B cell (primary cell): Measurements from ENCODE around the gene SNTB2. TPM values are rescaled to one million over a fixed set of nuclear protein-coding genes. Genes with fewer than 3 reads are reported as not detected.

Source experiments
- ATAC-seq: fragments of 200-7000 bp; cut with Tn5 transposase; one replicate; pipeline ENCODE4 v1.10.0; 2021; ENCODE audit warnings: low read depth, mild to moderate bottlenecking, moderate number of reproducible peaks, moderate library complexity
- CTCF ChIA-PET: fragments of 350-600 bp; sonication (Branson Sonifier 250); formaldehyde crosslinking; loops from one replicate; lab custom pipeline; 2021; ENCODE audit warnings: antibody characterized with exemption, inconsistent platforms; lab: Charles Lee
- POLR2A ChIA-PET: fragments of 350-600 bp; sonication (Branson Sonifier 250); formaldehyde crosslinking; loops from one replicate; lab custom pipeline; 2021; ENCODE audit warnings: antibody characterized with exemption; lab: Charles Lee
- DNase-seq: peaks from one replicate; pipeline ENCODE4 v3.0.0; 2013
- H2AFZ ChIP-seq: 2 replicates; pipeline ENCODE4 v1.6.1; 2012; ENCODE audit warnings: mild to moderate bottlenecking, low read depth, low read length; ENCODE audit not compliant: insufficient read depth, poor library complexity, severe bottlenecking
- H3K27ac ChIP-seq, 2 donors: 1 replicate in 1 of 2; 2 replicates in 1 of 2; pipeline ENCODE4 v1.5.1; 2012 to 2013; ENCODE audit warnings: low read length in 2 of 2, mild to moderate bottlenecking in 2 of 2, moderate library complexity in 1 of 2
- H3K27me3 ChIP-seq, 4 experiments: fragments of 200-600 bp in 1 of 4; sonication (generic) in 1 of 4; replicated peaks in 1 of 4; 1 replicate in 2 of 4; 2 replicates in 2 of 4; pipeline versions ENCODE4 v1.6.1 to v1.7.0; 2013 to 2016; ENCODE audit warnings: low read length in 3 of 4, mild to moderate bottlenecking in 2 of 4, mixed read lengths in 1 of 4, moderate library complexity in 1 of 4; ENCODE audit not compliant: insufficient read depth in 4 of 4, control insufficient read depth in 3 of 4; ENCODE audit errors: control extremely low read depth in 1 of 4
- H3K36me3 ChIP-seq, 2 experiments: replicated peaks in 1 of 2; 1 replicate in 1 of 2; 2 replicates in 1 of 2; pipeline versions ENCODE4 v1.6.1 to v1.7.1; 2013; ENCODE audit warnings: low read length in 1 of 2; ENCODE audit not compliant: insufficient read depth in 2 of 2, control insufficient read depth in 1 of 2; ENCODE audit errors: control extremely low read depth in 1 of 2, extremely low read depth in 1 of 2
- H3K4me1 ChIP-seq, 2 donors: fragments of 200-600 bp in 1 of 2; sonication (generic) in 1 of 2; 1 replicate in 1 of 2; 2 replicates in 1 of 2; pipeline versions ENCODE4 v1.5.1 to v1.6.1; 2013 to 2017; ENCODE audit warnings: low read length in 2 of 2; ENCODE audit not compliant: control insufficient read depth in 2 of 2, insufficient read depth in 2 of 2
- H3K4me2 ChIP-seq: replicated peaks from 2 replicates; pipeline ENCODE3; 2012; ENCODE audit warnings: mild to moderate bottlenecking, low read depth, low read length; ENCODE audit not compliant: poor library complexity, severe bottlenecking
- H3K4me3 ChIP-seq, 5 experiments: fragments of 200-600 bp in 1 of 5; sonication (generic) in 1 of 5; 1 replicate in 3 of 5; 2 replicates in 2 of 5; pipeline versions ENCODE4 v1.5.1 to v1.7.0; 2011 to 2016; ENCODE audit warnings: low read length in 4 of 5, mild to moderate bottlenecking in 4 of 5, low read depth in 2 of 5, control low read depth in 1 of 5, moderate library complexity in 1 of 5; ENCODE audit not compliant: insufficient read depth in 1 of 5; ENCODE audit errors: control extremely low read depth in 1 of 5, extremely low read depth in 1 of 5
- H3K79me2 ChIP-seq: fragments of 200-600 bp; sonication (generic); one replicate; pipeline ENCODE4 v1.6.0; 2016; ENCODE audit warnings: low read length; ENCODE audit not compliant: control insufficient read depth, insufficient read depth
- H3K9ac ChIP-seq: fragments of 200-600 bp; sonication (generic); 2 replicates; pipeline ENCODE4 v1.6.1; 2017; ENCODE audit warnings: mild to moderate bottlenecking, low read length, moderate library complexity
- H3K9me3 ChIP-seq, 3 donors: one replicate each; pipeline versions ENCODE4 v1.6.1 to v1.7.1; 2013; ENCODE audit warnings: low read length in 2 of 3; ENCODE audit not compliant: control insufficient read depth in 2 of 3, insufficient read depth in 1 of 3; ENCODE audit errors: control extremely low read depth in 1 of 3
- H4K20me1 ChIP-seq: 2 replicates; pipeline ENCODE4 v1.6.0; 2012; ENCODE audit warnings: mild to moderate bottlenecking, low read length; ENCODE audit not compliant: insufficient read depth, control insufficient read depth, poor library complexity, severe bottlenecking
- H3K27ac Mint-ChIP-seq: one replicate; pipeline ENCODE4 v1.8.0; 2021; ENCODE audit warnings: mixed read lengths
- H3K27me3 Mint-ChIP-seq: one replicate; pipeline ENCODE4 v1.8.0; 2021; ENCODE audit warnings: mixed read lengths
- H3K4me1 Mint-ChIP-seq: one replicate; pipeline ENCODE4 v1.8.0; 2021; ENCODE audit warnings: mixed read lengths
- H3K4me3 Mint-ChIP-seq: one replicate; pipeline ENCODE4 v1.8.0; 2021; ENCODE audit warnings: mixed read lengths
- H3K9me3 Mint-ChIP-seq: one replicate; pipeline ENCODE4 v1.8.0; 2022; ENCODE audit warnings: mixed read lengths; ENCODE audit not compliant: insufficient read depth
- EZH2 ChIP-seq: IDR thresholded peaks from 2 replicates; pipeline ENCODE4 v1.6.1; 2012; ENCODE audit warnings: borderline replicate concordance, low read depth, mild to moderate bottlenecking, moderate library complexity, low read length; ENCODE audit not compliant: insufficient read depth, poor library complexity, severe bottlenecking
- WGBS: methylation state at CpG from one replicate; pipeline ENCODE4 v1.1.5; 2013; ENCODE audit warnings: missing lambda C conversion rate; ENCODE audit not compliant: insufficient coverage; 5-methylcytosine and 5-hydroxymethylcytosine counted together
- intact Hi-C: fragments of 100-400 bp; cut with micrococcal nuclease; formaldehyde crosslinking; loops from one replicate; pipeline ENCODE4 v1.10.0; 2022
- polyA plus RNA-seq: library from polyadenylated mRNA; depleted of rRNA; stranded (reverse); fragments of >200 nt; gene quantifications from 2 replicates; pipeline ENCODE4 v1.2.3, GENCODE V29; 2012
- total RNA-seq, 2 donors: library from RNA; stranded (reverse); fragments of 120-200 nt in 1 of 2; gene quantifications; 1 replicate in 1 of 2; 2 replicates in 1 of 2; pipeline versions ENCODE4 v1.2.3 to v1.2.4, GENCODE V29; 2013 to 2022
- TF ChIP-seq, protein P1 (sequence below): fragments of 200-600 bp; IDR thresholded peaks from one replicate; pipeline ENCODE4 v1.8.0; 2022; ENCODE audit warnings: antibody characterized with exemption, mild to moderate bottlenecking

SNTB2 gene
- total and polyA plus RNA-seq, 2 donors (not counting 1 experiment from before 2014, with no cell fraction given), result 3.8 to 16.2 TPM

DNA sequence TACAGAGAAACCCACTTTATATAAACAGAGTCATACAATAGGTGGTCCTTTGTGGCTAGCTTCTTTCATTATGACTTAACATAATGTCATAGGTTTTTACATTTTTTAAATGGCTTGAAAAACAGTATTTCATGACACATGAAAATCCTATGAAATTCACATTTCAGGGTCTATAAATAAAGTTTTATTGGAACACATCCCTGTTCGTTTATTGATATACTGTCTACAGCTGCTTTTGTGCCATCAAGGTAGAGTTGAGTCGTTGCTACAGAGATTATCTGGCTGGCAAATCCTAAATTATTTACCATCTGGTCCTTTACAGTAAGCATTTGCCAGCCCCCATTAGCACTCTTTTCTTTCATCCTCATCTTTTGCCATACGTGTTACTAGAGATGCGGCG is 126.5 kb downstream of the SNTB2 start:
- H3K9me3 Mint-ChIP-seq, result no peaks in the 10 kb centered on the region
- Histone ChIP-seq H3K9ac (no peak overlapping the region), H3K4me2 (no peak overlapping the region), H3K79me2 (peaks cover 65% of the 10 kb centered on the region), H3K27me3 (no peaks in the 10 kb centered on the region), H3K27ac (no peak overlapping the region), H4K20me1 (peaks cover 61% of the 10 kb centered on the region), H3K4me3 (no peak overlapping the region), H2AFZ (no peak overlapping the region), H3K4me1 (peaks cover 10 to 23% of the 10 kb centered on the region in 2 donors), H3K36me3 (peaks cover 2 to 38% of the 10 kb centered on the region in 2 experiments), H3K9me3 (peaks cover 0 to 6% (median 0%) of the 10 kb centered on the region in 3 donors)
- peak overlapping the region; percentile 71 for H3K4me3 Mint-ChIP-seq
- peaks cover 24% of the 10 kb centered on the region for H3K4me1 Mint-ChIP-seq
- DNase-seq (no peak), ATAC-seq (no peak)
- no CpG with 5 or more reads among the region's 5 CpGs for whole genome bisulfite sequencing
- no peak overlapping the region for H3K27ac Mint-ChIP-seq
- POLR2A ChIA-PET, result no interaction called here
- CTCF ChIA-PET, result interaction anchor here (0.6 to 1.9 kb wide), 3 partner anchors 16 to 795 kb away, joined by 4 to 5 read pairs (median 4); no protein-coding TSS in a partner anchor
- TF ChIP-seq, protein P1, sequence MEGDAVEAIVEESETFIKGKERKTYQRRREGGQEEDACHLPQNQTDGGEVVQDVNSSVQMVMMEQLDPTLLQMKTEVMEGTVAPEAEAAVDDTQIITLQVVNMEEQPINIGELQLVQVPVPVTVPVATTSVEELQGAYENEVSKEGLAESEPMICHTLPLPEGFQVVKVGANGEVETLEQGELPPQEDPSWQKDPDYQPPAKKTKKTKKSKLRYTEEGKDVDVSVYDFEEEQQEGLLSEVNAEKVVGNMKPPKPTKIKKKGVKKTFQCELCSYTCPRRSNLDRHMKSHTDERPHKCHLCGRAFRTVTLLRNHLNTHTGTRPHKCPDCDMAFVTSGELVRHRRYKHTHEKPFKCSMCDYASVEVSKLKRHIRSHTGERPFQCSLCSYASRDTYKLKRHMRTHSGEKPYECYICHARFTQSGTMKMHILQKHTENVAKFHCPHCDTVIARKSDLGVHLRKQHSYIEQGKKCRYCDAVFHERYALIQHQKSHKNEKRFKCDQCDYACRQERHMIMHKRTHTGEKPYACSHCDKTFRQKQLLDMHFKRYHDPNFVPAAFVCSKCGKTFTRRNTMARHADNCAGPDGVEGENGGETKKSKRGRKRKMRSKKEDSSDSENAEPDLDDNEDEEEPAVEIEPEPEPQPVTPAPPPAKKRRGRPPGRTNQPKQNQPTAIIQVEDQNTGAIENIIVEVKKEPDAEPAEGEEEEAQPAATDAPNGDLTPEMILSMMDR, result no peak
- TF ChIP-seq EZH2, result no peak
- intact Hi-C loops, result loop anchor here (10.0 kb wide), 1 partner anchor 779 kb away; the partner anchor contains the start of gene ZFP90
- no peaks in the 10 kb centered on the region for H3K27me3 Mint-ChIP-seq

DNA sequence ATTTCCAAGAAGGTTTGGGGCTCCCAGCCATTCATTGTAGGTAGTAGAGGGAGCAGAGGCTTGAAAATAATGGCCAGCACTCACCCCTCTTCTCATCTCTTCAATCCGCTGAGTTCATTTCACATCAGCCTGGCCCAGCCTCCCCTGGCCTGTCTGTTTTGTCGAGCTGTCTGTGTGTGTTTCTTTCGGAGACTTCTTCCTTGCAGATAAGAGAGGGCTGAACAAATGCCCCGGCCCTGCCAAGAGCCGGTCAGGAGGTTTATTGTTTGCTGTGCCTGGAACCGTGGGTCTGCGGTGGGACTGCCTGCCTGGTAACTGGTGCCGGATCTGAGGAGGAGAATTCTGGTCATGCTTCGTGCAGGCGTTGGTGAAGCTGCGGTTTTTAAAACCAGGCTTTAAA is 127.6 kb downstream of the SNTB2 start:
- peaks cover 24% of the 10 kb centered on the region for H3K4me1 Mint-ChIP-seq
- no peak overlapping the region for H3K27ac Mint-ChIP-seq
- no peak for DNase-seq
- intact Hi-C loops, result loop anchor here (10.0 kb wide), 1 partner anchor 780 kb away; the partner anchor contains the start of gene ZFP90
- 96% methylated on average over 10 of the region's 11 CpGs for WGBS
- Histone ChIP-seq H3K4me3 (no peak overlapping the region), H3K27me3 (no peaks in the 10 kb centered on the region), H3K4me2 (no peak overlapping the region), H3K9ac (no peak overlapping the region), H3K36me3 (peaks cover 2 to 49% of the 10 kb centered on the region in 2 experiments), H4K20me1 (peaks cover 71% of the 10 kb centered on the region), H3K9me3 (peaks cover 0 to 6% (median 0%) of the 10 kb centered on the region in 3 donors), H3K79me2 (peaks cover 76% of the 10 kb centered on the region), H3K27ac (no peak overlapping the region), H2AFZ (no peak overlapping the region), H3K4me1 (peaks cover 10 to 23% of the 10 kb centered on the region in 2 donors)
- TF ChIP-seq, protein P1, result no peak
- TF ChIP-seq EZH2, result no peak
- ChIA-PET CTCF (interaction anchor here (1.3 to 1.8 kb wide), 2 partner anchors 11 to 15 kb away, joined by 5 read pairs; no protein-coding TSS in a partner anchor), POLR2A (interaction anchor here (0.6 kb wide), 1 partner anchor 12 kb away, joined by 7 read pairs; no protein-coding TSS in a partner anchor)
- H3K27me3 Mint-ChIP-seq, result no peaks in the 10 kb centered on the region
- H3K4me3 Mint-ChIP-seq, result no peak overlapping the region
- H3K9me3 Mint-ChIP-seq, result no peaks in the 10 kb centered on the region
- ATAC-seq, result no peak
